Mesodermal cell (in vitro differentiated cells): Measurements from ENCODE around the gene DDX3X.

Experiments used
- H3K27ac ChIP-seq: 2 replicates; pipeline ENCODE4 v1.7.0; 2013; ENCODE audit warnings: mild to moderate bottlenecking, low read depth, low read length, moderate library complexity; ENCODE audit not compliant: severe bottlenecking
- H3K36me3 ChIP-seq: 2 replicates; pipeline ENCODE4 v1.7.1; 2013; ENCODE audit warnings: mild to moderate bottlenecking, low read length, moderate library complexity; ENCODE audit not compliant: control insufficient read depth, insufficient read depth
- H3K4me1 ChIP-seq: one replicate; pipeline ENCODE4 v1.7.1; 2013; ENCODE audit warnings: mild to moderate bottlenecking, low read length; ENCODE audit not compliant: insufficient read depth, control insufficient read depth, poor library complexity, severe bottlenecking
- H3K4me3 ChIP-seq: 2 replicates; pipeline ENCODE4 v1.7.0; 2013; ENCODE audit warnings: low read length, control low read depth, mild to moderate bottlenecking; ENCODE audit not compliant: insufficient read depth, poor library complexity, severe bottlenecking; ENCODE audit errors: extremely low read depth
- H3K9me3 ChIP-seq: 2 replicates; pipeline ENCODE4 v1.7.1; 2013; ENCODE audit warnings: mild to moderate bottlenecking, low read length, moderate library complexity; ENCODE audit not compliant: control insufficient read depth
- WGBS, 2 experiments: methylation state at CpG; one replicate each; pipeline ENCODE4 v1.1.5; 2013; ENCODE audit warnings: missing lambda C conversion rate in 2 of 2; ENCODE audit not compliant: insufficient coverage in 2 of 2; 5-methylcytosine and 5-hydroxymethylcytosine counted together

DDX3X gene

GRCh38 chrX:41412261-41413081 lies 78.5 kb downstream of the DDX3X start:
- H3K4me3 ChIP-seq, result no peak overlapping the region
- no peaks in the 10 kb centered on the region for H3K4me1 ChIP-seq
- H3K36me3 ChIP-seq, result no peaks in the 10 kb centered on the region
- no peaks in the 10 kb centered on the region for H3K9me3 ChIP-seq
- WGBS, 2 experiments, result 50 to 93% methylated on average over 1 to 3 of the region's 9 CpGs
- H3K27ac ChIP-seq, result no peak overlapping the region
